ENCODE data around the gene COL19A1. TPM values are rescaled to one million over a fixed set of nuclear protein-coding genes. Genes with fewer than 3 reads are reported as not detected.

COL19A1 gene
- total and polyA plus RNA-seq, 3 donors from 2014 or later: 0.30 to 2.5 (median 1.4) TPM

DNA sequence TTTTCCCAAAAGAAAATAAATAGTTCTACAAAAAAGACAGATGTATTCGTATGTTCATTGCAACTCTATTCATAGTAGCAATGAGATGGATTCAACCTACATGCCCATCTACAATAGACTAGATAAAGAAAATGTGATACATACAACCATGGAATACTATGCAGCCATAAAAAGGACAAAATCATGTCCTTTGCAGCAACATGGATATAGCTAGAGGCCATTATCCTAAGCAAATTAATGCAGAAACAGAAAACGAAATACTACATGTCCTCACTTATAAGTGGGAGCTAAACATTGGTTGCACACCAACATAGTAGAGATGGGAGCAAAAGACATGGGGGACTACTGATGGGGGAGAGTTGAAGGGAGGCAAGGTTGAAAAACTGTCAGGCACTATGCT, 278.8 kb downstream of the COL19A1 start:
- Histone ChIP-seq H3K4me3 (no peak overlapping the region), H3K36me3 (ENCODE audit: low read depth, missing control alignments) (no peaks in the 10 kb centered on the region), H3K4me1 (no peaks in the 10 kb centered on the region), H3K27ac (no peak overlapping the region), H3K9me3 (no peaks in the 10 kb centered on the region), H3K27me3 (no peaks in the 10 kb centered on the region)
- WGBS, 2 donors: 77 to 83% methylated on average over 2 of the region's 2 CpGs
- TF ChIP-seq POLR2A (IDR thresholded peaks at IDR 0.05): no peak
- TF ChIP-seq, protein P1, sequence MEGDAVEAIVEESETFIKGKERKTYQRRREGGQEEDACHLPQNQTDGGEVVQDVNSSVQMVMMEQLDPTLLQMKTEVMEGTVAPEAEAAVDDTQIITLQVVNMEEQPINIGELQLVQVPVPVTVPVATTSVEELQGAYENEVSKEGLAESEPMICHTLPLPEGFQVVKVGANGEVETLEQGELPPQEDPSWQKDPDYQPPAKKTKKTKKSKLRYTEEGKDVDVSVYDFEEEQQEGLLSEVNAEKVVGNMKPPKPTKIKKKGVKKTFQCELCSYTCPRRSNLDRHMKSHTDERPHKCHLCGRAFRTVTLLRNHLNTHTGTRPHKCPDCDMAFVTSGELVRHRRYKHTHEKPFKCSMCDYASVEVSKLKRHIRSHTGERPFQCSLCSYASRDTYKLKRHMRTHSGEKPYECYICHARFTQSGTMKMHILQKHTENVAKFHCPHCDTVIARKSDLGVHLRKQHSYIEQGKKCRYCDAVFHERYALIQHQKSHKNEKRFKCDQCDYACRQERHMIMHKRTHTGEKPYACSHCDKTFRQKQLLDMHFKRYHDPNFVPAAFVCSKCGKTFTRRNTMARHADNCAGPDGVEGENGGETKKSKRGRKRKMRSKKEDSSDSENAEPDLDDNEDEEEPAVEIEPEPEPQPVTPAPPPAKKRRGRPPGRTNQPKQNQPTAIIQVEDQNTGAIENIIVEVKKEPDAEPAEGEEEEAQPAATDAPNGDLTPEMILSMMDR (IDR thresholded peaks at IDR 0.05): no peak
- intact Hi-C loops (cut with DNase I; ENCODE audit: low total_unique reads): no loop called here
- DNase-seq: no peak

DNA sequence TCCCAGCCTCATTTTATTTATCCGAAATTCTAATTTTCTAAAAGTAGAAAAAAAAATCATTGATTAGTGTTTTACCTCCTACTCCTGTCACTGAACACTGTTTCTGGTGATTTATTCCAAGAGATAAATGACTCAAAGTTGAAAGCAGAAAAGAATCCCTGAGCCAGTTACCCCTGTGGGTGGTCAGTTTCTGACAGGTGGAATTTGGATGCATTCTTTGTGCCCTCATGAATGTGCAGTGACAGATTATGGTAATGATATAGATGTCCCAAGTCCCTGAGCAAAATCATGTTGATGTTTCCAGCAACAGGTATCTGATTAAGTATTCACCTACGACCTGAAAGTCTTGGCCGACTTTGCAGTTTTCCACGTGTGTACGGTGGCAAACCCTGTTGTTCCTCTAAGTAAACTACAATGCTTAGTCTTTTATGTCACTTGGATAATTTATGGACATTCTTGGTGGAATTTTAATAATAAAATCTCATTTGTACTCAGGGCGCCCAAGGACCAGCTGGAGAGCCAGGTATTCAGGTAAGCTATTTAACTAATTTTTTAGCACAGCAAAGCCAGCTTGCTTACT, 282.9 kb downstream of the COL19A1 start:
- WGBS, 2 donors: 86 to 91% methylated on average over 6 of the region's 6 CpGs
- DNase-seq: no peak
- Histone ChIP-seq H3K27me3 (no peaks in the 10 kb centered on the region), H3K36me3 (ENCODE audit: low read depth, missing control alignments) (no peaks in the 10 kb centered on the region), H3K4me3 (no peak overlapping the region), H3K9me3 (no peaks in the 10 kb centered on the region), H3K27ac (no peak overlapping the region), H3K4me1 (no peaks in the 10 kb centered on the region)
- TF ChIP-seq POLR2A (IDR thresholded peaks at IDR 0.05): no peak
- TF ChIP-seq, protein P1 (IDR thresholded peaks at IDR 0.05): no peak
- intact Hi-C loops (cut with DNase I; ENCODE audit: low total_unique reads): no loop called here

DNA sequence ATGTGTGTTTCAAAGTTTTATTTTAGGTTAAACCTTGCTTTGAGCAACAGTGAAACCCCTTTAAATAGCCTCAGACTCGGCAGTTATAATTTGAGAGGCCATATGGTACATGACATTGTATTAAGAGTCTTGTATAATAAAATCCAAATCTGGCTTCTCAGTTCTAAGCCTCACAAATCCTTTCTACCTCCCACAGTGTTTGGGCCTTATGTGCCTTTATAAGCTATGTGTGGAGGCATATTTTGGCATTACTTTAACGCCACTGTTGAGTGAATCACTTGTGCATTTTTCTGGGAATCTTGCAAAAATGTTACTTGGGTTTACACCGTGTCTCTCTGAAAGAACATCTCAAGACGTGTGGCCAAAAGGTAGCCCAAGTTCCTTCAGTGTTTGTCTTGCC, 284.2 kb downstream of the COL19A1 start:
- H3K4me3 ChIP-seq: no peak overlapping the region
- H3K36me3 ChIP-seq (ENCODE audit: low read depth, missing control alignments): no peaks in the 10 kb centered on the region
- no peak for TF ChIP-seq POLR2A (IDR thresholded peaks at IDR 0.05)
- TF ChIP-seq, protein P1 (IDR thresholded peaks at IDR 0.05): no peak
- intact Hi-C loops (cut with DNase I; ENCODE audit: low total_unique reads): no loop called here
- DNase-seq: no peak
- H3K4me1 ChIP-seq: no peaks in the 10 kb centered on the region
- H3K27me3 ChIP-seq: no peaks in the 10 kb centered on the region
- 53 to 75% methylated on average over 4 of the region's 4 CpGs for WGBS, 2 donors
- H3K9me3 ChIP-seq: no peaks in the 10 kb centered on the region
- no peak overlapping the region for H3K27ac ChIP-seq

DNA sequence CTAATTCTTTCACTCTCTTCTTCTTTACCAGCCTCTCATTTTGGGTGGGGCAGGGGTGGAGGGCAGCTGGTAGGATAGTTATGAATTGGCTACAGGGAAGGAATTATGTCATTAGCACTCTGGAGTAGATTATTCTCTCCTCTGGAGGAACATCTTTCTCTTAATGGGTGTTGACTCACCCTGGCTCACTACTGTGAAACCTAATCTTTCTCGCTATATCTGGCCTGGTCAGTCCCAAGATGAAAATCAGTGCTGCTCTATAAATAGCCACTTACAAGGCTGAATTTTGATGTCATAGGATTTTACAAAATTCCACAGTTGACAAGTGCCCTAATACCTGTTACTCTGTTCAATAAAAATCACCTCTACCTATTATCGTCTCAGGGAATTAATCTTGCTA, 285.3 kb downstream of the COL19A1 start:
- H3K9me3 ChIP-seq: no peaks in the 10 kb centered on the region
- H3K27ac ChIP-seq: no peak overlapping the region
- no peak for DNase-seq
- no peaks in the 10 kb centered on the region for H3K4me1 ChIP-seq
- no peaks in the 10 kb centered on the region for H3K27me3 ChIP-seq
- no peak for TF ChIP-seq POLR2A (IDR thresholded peaks at IDR 0.05)
- TF ChIP-seq, protein P1 (IDR thresholded peaks at IDR 0.05): no peak
- 81 to 95% methylated on average over 2 of the region's 2 CpGs for WGBS, 2 donors
- intact Hi-C loops (cut with DNase I; ENCODE audit: low total_unique reads): no loop called here
- no peaks in the 10 kb centered on the region for H3K36me3 ChIP-seq (ENCODE audit: low read depth, missing control alignments)
- no peak overlapping the region for H3K4me3 ChIP-seq

DNA sequence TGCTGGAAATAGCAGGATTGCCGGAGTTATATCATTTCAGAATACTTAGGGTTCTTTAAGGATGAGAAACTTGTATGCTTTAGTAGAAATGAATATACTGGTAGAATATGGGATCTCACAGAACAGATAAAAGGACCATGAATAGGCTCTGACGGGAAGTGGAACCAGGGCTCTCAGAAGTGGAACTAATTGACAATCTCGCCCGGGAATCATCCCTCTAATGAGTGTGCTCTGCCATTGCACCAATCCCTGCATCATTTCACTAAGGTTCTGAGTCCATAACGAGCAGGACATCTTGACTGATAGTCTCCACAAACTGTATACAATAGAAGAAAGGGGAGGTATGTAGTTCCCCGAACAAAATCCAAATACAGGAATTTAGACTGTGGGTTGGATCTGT, 286.4 kb downstream of the COL19A1 start:
- intact Hi-C loops (cut with DNase I; ENCODE audit: low total_unique reads): no loop called here
- no peaks in the 10 kb centered on the region for H3K36me3 ChIP-seq (ENCODE audit: low read depth, missing control alignments)
- H3K4me3 ChIP-seq: no peak overlapping the region
- no peaks in the 10 kb centered on the region for H3K27me3 ChIP-seq
- H3K4me1 ChIP-seq: no peaks in the 10 kb centered on the region
- no peaks in the 10 kb centered on the region for H3K9me3 ChIP-seq
- H3K27ac ChIP-seq: no peak overlapping the region
- no peak for DNase-seq
- 83 to 87% methylated on average over 6 of the region's 6 CpGs for whole genome bisulfite sequencing, 2 donors
- no peak for TF ChIP-seq POLR2A (IDR thresholded peaks at IDR 0.05)
- TF ChIP-seq, protein P1 (IDR thresholded peaks at IDR 0.05): no peak
